HCT116 (cell line): ENCODE results near the gene PRSS35.

Source experiments
- CTCF ChIP-seq, 3 experiments: fragments of 200-600 bp in 1 of 3; sonication (generic) in 1 of 3; IDR thresholded peaks in 2 of 3; conservative IDR thresholded peaks in 1 of 3; 2 replicates each; pipeline ENCODE4 v1.5.1; 2012 to 2017; ENCODE audit warnings: low read depth in 2 of 3, low read length in 2 of 3, antibody characterized with exemption in 1 of 3, borderline replicate concordance in 1 of 3, control low read depth in 1 of 3, mild to moderate bottlenecking in 1 of 3, mixed read lengths in 1 of 3, mixed run types in 1 of 3, moderate library complexity in 1 of 3; ENCODE audit not compliant: insufficient read depth in 1 of 3
- POLR2AphosphoS5 ChIP-seq: IDR thresholded peaks from 2 replicates; pipeline ENCODE4 v1.6.1; 2011; ENCODE audit warnings: mild to moderate bottlenecking, low read depth, low read length, moderate library complexity

- TF ChIP-seq POLR2AphosphoS5: no peak
- no peak for TF ChIP-seq CTCF (IDR thresholded peaks at IDR 0.05 in 2 of 3, conservative IDR thresholded peaks at IDR 0.05 in 1 of 3; ENCODE audit: borderline replicate concordance in 1 of 3, insufficient read depth in 1 of 3, low read depth in 2 of 3, low read length in 2 of 3)
Measured at GRCh38 chr6:83490217-83490807, 22.0 kb upstream of the PRSS35 start.
